SU-DHL-6 (cell line): Measurements from ENCODE around the gene PSMB5.

ENCODE experiments used
- EZH2phosphoT487 ChIP-seq: fragments of 200-600 bp; sonication (generic), shearing (Covaris generic); conservative IDR thresholded peaks from 2 replicates; pipeline ENCODE4 v1.6.1; 2018; ENCODE audit warnings: mild to moderate bottlenecking, antibody characterized with exemption, low read length, moderate library complexity, mixed read lengths
- TF ChIP-seq, protein P1 (sequence below): fragments of 200-600 bp; sonication (generic); IDR thresholded peaks from one replicate; pipeline ENCODE4 v1.5.1; 2017; ENCODE audit warnings: antibody characterized with exemption, mild to moderate bottlenecking, low read length, moderate library complexity; ENCODE audit not compliant: insufficient read depth, poor library complexity, severe bottlenecking

DNA sequence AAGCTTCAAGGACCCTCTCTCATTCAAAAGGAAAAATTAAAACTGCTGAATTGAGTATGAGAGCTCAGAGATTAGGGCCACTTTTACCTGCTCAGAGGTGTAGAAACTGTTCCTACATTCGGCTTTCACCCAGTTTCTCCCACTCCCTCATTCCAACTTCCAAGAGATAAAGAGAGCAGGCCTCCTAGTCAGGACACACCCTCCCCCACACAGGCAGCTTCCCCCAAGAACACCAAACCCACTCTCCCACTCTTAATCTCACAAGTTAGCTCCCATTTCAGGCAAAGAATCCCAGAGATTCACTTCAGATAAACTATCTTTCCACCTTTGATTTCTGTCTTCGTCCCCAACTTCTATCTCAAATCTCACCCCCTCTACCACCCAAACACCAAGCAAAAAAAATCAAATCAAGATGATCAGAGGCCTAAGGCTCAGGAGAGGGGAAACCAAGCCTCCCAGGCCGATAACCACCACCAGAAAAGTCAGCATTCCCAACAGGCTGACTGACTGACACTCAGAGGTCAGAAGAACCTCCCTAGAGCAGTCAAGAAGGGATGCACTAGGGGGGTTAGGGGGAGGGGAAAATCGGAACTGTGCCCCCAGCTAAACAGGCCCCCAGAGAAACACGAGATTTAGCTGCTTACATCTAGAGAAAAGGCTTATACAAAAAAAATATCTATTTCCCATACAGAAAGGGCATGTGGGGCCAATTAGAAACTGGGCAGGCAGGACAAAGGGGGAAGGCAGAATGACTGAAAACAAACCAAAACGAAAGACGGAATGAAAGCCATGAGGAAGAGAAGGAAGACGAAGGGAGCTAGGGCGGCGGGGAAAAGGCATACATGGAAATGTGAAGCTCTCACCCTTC, 35.8 kb upstream of the PSMB5 start:
- no peak for TF ChIP-seq EZH2phosphoT487
- TF ChIP-seq, protein P1, sequence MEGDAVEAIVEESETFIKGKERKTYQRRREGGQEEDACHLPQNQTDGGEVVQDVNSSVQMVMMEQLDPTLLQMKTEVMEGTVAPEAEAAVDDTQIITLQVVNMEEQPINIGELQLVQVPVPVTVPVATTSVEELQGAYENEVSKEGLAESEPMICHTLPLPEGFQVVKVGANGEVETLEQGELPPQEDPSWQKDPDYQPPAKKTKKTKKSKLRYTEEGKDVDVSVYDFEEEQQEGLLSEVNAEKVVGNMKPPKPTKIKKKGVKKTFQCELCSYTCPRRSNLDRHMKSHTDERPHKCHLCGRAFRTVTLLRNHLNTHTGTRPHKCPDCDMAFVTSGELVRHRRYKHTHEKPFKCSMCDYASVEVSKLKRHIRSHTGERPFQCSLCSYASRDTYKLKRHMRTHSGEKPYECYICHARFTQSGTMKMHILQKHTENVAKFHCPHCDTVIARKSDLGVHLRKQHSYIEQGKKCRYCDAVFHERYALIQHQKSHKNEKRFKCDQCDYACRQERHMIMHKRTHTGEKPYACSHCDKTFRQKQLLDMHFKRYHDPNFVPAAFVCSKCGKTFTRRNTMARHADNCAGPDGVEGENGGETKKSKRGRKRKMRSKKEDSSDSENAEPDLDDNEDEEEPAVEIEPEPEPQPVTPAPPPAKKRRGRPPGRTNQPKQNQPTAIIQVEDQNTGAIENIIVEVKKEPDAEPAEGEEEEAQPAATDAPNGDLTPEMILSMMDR: no peak
